ENCODE results near the gene NAXD.
"Not testable (repeated sequence)": the region's sequence is repeated elsewhere in the genome, so short reads cannot be mapped to it uniquely, and the experiment has no call there.

The NAXD gene

DNA sequence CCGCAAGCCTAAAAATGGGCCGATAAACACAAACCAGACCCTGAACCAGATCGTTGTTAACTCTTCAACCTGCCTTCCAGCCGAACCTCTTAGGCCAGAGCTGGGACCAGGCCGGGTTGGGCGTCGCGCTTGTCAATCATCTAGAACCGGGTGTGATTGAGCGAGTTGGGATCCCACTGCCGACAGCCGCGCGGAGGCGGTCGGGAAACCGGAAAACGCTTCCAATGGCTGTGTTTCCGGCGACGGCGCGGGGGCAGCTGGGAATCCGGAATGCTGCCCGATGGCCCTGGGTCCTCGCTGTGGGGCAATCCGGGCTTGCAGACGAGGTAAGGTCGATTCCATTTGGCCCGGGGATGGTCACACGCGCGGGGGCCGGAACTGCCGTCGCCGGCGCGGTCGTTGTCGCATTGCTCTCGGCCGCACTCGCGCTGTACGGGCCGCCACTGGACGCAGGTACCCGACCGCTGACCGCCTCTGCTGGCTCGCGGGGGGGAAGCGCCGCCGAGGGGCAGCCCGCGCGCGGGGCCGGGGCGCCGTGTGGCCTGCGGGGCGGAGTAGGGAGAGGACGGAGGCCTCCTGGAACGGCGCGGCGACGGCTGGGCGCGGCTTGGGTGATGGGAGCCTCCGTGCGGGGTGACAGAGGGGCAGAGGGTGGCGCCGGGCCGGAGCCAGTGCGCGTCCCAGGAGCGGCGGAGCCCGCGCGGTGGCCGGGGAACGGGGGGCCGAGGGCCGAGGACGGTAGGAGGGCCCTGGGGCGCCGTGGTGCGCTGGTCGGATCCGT is at the start of gene NAXD:
Gene NAXD, plus strand, starts transcription at position 224 of the 781 bp plus-strand sequence. Its CDS starts 57 bp downstream, at position 281.
- in situ Hi-C loops (cut with HindIII; ENCODE audit: low pct_ligation_motif_present, low pct_unique_long_range_greater_than_20kb, low sequenced_read_pairs), result no loop called here
- peak; percentile 93 for DNase-seq

DNA sequence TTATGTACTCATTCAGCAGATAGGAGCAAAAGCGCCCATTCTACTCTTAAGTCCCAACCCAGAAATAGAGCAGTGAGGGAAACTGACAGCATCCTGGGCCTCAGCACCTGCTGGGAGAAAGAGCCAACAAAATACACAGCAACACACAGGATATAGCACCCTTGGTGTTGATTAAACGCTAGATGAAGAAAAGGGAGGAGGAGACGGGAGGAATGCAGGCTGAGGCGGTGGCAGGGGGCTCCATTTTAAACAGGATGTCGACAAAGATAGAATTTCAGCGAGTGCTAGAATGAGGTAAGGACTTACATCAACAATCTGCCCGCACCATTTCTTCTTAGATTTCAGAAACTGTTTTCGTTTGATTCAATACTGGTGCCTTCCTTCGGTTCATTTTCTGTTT is 49.2 kb upstream of the NAXD start:
- DNase-seq, result no peak
- in situ Hi-C loops (cut with HindIII; ENCODE audit: low pct_ligation_motif_present, low pct_unique_long_range_greater_than_20kb, low sequenced_read_pairs), result no loop called here

DNA sequence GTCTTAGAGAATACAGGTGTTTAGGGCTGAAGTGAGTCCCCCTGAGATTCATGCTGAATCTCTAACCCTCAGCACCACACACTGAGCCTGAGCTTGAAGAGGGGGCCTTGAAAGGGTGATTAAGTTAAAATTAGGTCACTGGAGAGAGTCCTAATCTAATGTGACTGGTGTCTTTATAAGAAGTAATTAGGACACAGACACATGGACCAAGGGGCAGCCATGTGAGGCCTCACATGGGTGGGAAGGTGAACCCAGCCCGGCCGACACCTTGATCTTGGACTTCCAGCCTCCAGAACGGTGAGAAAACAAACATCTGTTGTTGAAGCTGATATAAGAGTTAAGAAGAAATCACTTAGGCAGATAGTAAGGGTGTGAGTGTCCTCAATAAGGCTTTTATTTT is 46.7 kb upstream of the NAXD start:
- no peak for DNase-seq
- in situ Hi-C loops (cut with HindIII; ENCODE audit: low pct_ligation_motif_present, low pct_unique_long_range_greater_than_20kb, low sequenced_read_pairs), result no loop called here

GRCh38 chr13:110569962-110570361 is 45.4 kb upstream of the NAXD start:
- in situ Hi-C loops (cut with HindIII; ENCODE audit: low pct_ligation_motif_present, low pct_unique_long_range_greater_than_20kb, low sequenced_read_pairs); DNase-seq: not testable (repeated sequence)

- in situ Hi-C loops (cut with HindIII; ENCODE audit: low pct_ligation_motif_present, low pct_unique_long_range_greater_than_20kb, low sequenced_read_pairs), result no loop called here
- DNase-seq, result no peak
Measured at GRCh38 chr13:110570886-110571285, 44.5 kb upstream of the NAXD start.

DNA sequence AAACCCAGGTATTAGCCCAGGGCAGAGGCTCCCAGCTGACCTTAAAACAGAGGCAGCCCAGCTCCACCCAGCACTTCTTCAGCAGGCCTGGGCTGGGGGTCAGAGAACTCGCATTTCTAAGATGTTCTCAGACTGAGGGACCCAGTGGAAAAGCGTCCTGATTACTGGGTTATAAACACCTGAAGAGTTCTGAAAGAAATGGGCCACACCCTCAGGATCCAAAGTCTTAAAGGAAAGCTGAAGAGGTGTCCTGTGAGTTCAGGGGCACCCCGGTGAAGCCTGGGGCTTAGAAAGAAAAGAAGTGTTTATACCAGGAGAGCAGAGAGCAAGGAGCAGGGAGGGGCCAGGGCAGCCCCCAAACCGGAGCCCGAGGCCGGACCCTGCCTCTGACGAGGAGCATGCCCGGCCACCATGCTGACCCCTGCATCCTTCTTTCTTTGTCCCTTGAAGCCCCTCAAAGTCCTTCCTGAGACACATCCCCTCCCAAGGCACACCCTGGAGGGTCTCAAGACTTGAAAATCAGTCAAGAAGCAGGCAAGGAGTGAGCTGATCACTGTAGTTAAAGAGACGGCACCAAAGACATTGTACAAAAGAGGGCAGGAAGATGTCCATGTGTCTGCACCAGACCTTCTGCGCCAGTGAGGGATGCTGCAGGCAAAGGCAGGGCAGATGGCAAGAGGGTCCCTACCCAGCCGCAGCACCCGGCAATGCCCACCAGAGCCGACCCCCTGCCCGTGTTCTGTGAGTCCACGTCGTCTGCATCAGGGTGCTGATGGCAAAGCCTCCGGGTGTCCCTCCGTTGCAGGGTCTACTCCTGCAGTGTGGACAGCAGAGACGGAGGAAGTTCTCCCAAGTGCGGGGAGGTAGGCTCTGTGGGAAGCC is 43.2 kb upstream of the NAXD start:
- no peak for DNase-seq
- in situ Hi-C loops (cut with HindIII; ENCODE audit: low pct_ligation_motif_present, low pct_unique_long_range_greater_than_20kb, low sequenced_read_pairs), result no loop called here

GRCh38 chr13:110572778-110573118 is 42.6 kb upstream of the NAXD start:
- no peak for DNase-seq
- in situ Hi-C loops (cut with HindIII; ENCODE audit: low pct_ligation_motif_present, low pct_unique_long_range_greater_than_20kb, low sequenced_read_pairs), result no loop called here

GRCh38 chr13:110574161-110574560 is 41.2 kb upstream of the NAXD start:
- no peak for DNase-seq
- in situ Hi-C loops (cut with HindIII; ENCODE audit: low pct_ligation_motif_present, low pct_unique_long_range_greater_than_20kb, low sequenced_read_pairs), result no loop called here

GRCh38 chr13:110575322-110576069 is 39.8 kb upstream of the NAXD start:
- in situ Hi-C loops (cut with HindIII; ENCODE audit: low pct_ligation_motif_present, low pct_unique_long_range_greater_than_20kb, low sequenced_read_pairs), result no loop called here
- DNase-seq, result no peak

DNA sequence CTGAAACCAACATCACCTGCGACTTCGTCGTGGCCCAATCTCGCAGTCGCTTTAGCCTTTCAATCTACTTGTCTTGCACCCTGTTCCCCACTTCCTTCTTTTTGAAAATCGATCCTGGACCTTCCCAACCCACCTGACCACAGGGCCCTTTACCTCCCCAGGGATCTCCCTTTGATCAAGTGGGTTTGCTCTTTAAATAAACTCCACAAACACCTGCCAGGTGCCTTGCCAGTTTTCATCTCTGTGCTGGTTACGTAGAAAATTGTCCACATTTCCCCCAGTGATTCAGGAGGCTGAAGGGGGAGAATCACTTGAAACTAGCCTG is 39.3 kb upstream of the NAXD start:
- no peak for DNase-seq
- in situ Hi-C loops (cut with HindIII; ENCODE audit: low pct_ligation_motif_present, low pct_unique_long_range_greater_than_20kb, low sequenced_read_pairs), result no loop called here

DNA sequence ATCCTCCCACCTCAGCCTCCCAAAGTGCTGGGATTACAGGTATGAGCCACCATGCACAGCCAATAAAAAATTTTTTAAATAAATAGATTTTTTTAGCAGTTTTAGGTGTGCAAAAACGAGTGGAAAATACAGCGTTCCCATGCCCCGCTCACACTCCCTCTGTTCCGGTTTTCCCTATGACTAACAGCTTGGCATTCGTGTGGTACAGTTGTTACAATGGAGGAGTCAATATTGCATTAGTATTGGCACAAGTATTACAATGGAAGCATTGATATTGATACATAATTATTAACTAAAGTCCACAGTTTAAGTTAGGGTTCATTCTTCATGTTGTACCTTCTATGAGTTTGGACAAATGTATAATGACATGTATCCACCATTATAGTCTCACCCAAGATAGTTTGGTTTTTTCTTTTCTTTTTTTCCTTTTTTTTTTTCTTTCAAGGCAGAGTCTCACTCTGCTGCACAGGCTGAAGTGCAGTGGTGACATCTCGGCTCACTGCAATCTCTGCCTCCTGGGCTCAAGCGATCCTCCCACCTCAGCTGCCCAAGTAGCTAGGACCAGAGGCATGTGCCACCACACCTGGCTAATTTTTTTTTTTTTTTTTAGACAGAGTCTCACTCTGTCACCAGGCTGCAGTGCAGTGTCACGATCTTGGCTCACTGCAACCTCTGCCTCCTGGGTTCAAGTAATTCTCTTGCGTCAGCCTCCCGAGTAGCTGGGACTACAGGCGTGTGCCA is 38.4 kb upstream of the NAXD start:
- DNase-seq, result no peak
- in situ Hi-C loops (cut with HindIII; ENCODE audit: low pct_ligation_motif_present, low pct_unique_long_range_greater_than_20kb, low sequenced_read_pairs), result no loop called here

GRCh38 chr13:110578363-110578762 is 37.0 kb upstream of the NAXD start:
- in situ Hi-C loops (cut with HindIII; ENCODE audit: low pct_ligation_motif_present, low pct_unique_long_range_greater_than_20kb, low sequenced_read_pairs), result no loop called here
- DNase-seq, result no peak

- in situ Hi-C loops (cut with HindIII; ENCODE audit: low pct_ligation_motif_present, low pct_unique_long_range_greater_than_20kb, low sequenced_read_pairs), result no loop called here
- no peak for DNase-seq
Measured at GRCh38 chr13:110580800-110581199, 34.5 kb upstream of the NAXD start.

DNA sequence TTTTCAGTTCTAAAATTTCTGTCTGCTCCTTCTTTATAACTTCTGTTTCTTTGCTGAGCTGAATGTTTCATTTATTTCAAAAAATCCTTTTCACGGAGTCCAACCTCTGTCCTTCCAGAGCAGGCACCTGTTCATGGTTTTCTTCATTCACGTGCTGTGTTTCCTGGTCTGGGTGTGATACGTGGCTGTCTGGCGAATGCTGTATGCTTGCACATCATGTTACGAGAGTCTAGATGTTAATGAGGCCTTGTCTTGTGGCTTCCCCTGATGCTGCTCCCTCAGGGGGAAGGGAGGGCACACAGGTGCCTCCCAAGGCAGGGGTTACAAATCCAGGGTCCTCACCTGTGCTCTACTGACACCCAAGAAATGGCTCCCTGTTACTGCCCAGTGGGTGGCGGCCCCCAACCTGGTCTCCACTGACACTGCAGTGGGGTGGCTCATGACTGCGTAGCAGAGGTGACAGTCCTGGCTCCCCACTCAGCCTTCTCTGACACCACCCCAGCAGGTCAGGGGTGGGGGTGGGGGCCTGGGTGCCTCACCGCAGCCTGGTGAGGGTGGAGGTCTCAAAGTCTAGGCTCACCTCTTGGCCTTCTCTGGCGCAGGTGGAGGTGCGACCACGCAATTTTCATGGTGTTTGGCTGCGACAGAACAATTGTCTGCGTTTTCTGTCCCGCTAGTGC is 33.7 kb upstream of the NAXD start:
- in situ Hi-C loops (cut with HindIII; ENCODE audit: low pct_ligation_motif_present, low pct_unique_long_range_greater_than_20kb, low sequenced_read_pairs), result no loop called here
- DNase-seq, result no peak

DNA sequence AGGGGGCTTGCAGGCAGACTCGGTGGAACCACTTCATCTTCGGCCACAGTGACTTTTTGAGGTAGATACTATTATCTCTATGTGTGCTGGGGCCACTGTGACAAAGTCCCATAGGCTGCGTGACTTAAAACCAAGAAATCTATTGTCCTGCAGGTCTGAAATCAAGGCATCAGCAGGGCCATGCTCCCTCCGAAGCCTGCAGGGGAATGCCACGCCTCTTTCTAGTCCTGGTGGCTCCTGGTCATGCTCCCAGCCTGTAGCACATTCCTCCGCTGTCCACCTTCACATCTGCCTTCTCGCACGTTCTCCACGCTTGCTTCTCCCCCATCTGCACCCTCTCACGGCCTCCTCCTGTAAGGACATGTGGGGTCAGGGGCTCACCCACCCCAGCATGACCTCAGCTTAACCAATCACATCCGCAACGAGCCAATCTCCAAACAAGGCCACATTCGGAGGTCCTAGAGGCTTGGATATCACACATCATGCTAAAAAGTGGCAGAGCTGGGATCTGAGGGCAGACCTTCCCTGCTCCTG is 32.9 kb upstream of the NAXD start:
- DNase-seq, result no peak
- in situ Hi-C loops (cut with HindIII; ENCODE audit: low pct_ligation_motif_present, low pct_unique_long_range_greater_than_20kb, low sequenced_read_pairs), result no loop called here

DNA sequence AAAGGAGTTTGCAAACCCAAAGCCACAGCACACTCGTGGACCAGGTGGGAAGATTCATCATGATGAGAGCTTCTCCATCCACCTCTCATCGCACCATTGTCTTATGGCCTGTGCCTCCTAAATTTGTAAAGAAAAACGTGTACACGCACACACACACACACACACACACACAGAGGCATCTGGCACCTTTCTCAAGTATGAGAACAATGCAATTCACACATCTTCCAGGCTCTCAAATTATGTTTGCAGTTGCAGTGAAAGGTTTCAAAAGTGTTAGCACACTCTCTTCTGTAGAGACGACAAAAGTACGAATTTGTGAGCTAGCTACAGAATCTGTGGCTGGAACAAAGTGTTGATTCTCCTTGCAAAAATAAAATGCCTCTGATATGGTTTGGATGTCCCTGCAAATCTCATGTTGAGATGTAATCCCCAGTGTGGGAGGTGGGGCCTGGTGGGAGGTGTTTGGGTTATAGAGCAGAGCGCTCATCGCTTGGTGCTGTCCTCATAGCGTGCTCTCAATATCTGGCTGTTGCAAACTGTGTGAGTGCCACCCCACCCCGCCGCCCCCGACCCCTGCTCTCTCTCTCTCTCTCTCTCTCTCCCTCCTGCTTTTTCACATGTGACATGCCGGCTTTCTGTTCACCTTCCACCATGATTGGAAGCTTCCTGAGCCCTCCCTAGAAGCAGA is 32.0 kb upstream of the NAXD start:
- DNase-seq, result no peak
- in situ Hi-C loops (cut with HindIII; ENCODE audit: low pct_ligation_motif_present, low pct_unique_long_range_greater_than_20kb, low sequenced_read_pairs), result no loop called here

DNA sequence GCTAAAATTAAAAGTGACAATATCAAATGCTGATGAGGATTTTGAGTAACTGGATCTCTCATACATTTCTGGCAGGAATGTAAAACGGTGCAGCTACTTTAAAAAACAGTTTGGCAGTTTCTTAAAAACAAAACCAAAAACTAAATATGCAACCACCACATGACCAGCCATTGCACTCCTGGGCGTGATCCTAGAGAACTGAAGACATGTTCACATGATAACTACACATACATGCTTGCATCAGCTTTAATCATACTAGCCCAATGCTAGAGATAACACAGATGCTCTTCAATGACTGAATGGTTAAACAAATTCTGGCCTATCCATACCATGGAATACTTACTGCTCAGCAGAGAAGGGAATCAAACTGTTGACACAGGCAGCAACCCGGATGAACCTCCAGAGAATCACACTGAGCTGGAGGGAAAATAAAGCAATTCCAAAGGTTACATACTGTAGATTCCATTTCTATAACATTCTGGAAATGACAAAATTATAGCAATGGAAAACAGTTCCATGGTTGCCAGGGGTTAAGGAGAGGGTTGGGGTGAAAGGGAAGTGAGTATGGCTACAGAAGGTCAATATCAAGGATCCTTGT is 25.5 kb upstream of the NAXD start:
- no peak for DNase-seq
- in situ Hi-C loops (cut with HindIII; ENCODE audit: low pct_ligation_motif_present, low pct_unique_long_range_greater_than_20kb, low sequenced_read_pairs), result no loop called here

All from ACHN (cell line).